HG03060 (cell line): ENCODE data around the gene ZNF365.

Source experiments
- ATAC-seq: cut with Tn5 transposase; IDR thresholded peaks from one replicate; pipeline ENCODE4 v1.9.1; 2021; ENCODE audit warnings: low read depth, moderate number of reproducible peaks; ENCODE audit not compliant: unreplicated experiment

The ZNF365 gene

GRCh38 chr10:62413652-62414051 lies 39.5 kb downstream of the ZNF365 start:
- no peak for ATAC-seq

GRCh38 chr10:62414359-62414758 lies 40.2 kb downstream of the ZNF365 start:
- no peak for ATAC-seq

GRCh38 chr10:62422068-62422590 lies 48.0 kb downstream of the ZNF365 start:
- no peak for ATAC-seq

GRCh38 chr10:62424026-62424425 lies 49.9 kb downstream of the ZNF365 start:
- no peak for ATAC-seq

- no peak for ATAC-seq
Observed at GRCh38 chr10:62426086-62426485, 51.9 kb downstream of the ZNF365 start.

GRCh38 chr10:62426600-62426999 lies 52.4 kb downstream of the ZNF365 start:
- no peak for ATAC-seq

GRCh38 chr10:62430881-62431280 lies 56.7 kb downstream of the ZNF365 start:
- ATAC-seq, result no peak

GRCh38 chr10:62433181-62433692 lies 59.1 kb downstream of the ZNF365 start:
- peak; percentile 91 for ATAC-seq

- ATAC-seq, result no peak
Observed at GRCh38 chr10:62433901-62434300, 59.7 kb downstream of the ZNF365 start.

GRCh38 chr10:62437696-62438095 lies 63.5 kb downstream of the ZNF365 start:
- no peak for ATAC-seq

GRCh38 chr10:62442006-62442405 lies 67.8 kb downstream of the ZNF365 start:
- ATAC-seq, result no peak

- no peak for ATAC-seq
Observed at GRCh38 chr10:62442894-62443669, 68.9 kb downstream of the ZNF365 start.

- ATAC-seq, result no peak
Observed at GRCh38 chr10:62443866-62444265, 69.7 kb downstream of the ZNF365 start.

GRCh38 chr10:62446627-62447026 lies 72.5 kb downstream of the ZNF365 start:
- no peak for ATAC-seq

- ATAC-seq, result no peak
Observed at GRCh38 chr10:62450912-62451610, 76.9 kb downstream of the ZNF365 start.

GRCh38 chr10:62451611-62451975 lies 77.4 kb downstream of the ZNF365 start:
- no peak for ATAC-seq
